K562 (cell line): ENCODE results near the gene LRRC25. TPM values are rescaled to one million over a fixed set of nuclear protein-coding genes. Genes with fewer than 3 reads are reported as not detected.

ENCODE experiments used
- ATF2 ChIP-seq: sonication (generic); formaldehyde crosslinking; IDR thresholded peaks from 2 replicates; pipeline ENCODE4 v1.8.1; 2022; ENCODE audit warnings: missing genetic modification reagents
- CGGBP1 ChIP-seq: fragments of 250-450 bp; sonication (Bioruptor Pico); IDR thresholded peaks from 2 replicates; pipeline ENCODE4 v1.9.0; 2021; ENCODE audit warnings: mild to moderate bottlenecking
- CREB3 ChIP-seq: fragments of 450-650 bp; conservative IDR thresholded peaks from 2 replicates; pipeline ENCODE4 v1.6.1; 2016; ENCODE audit warnings: missing genetic modification characterization, low read depth, mild to moderate bottlenecking, missing compliant biosample characterization, moderate library complexity
- ELF2 ChIP-seq: fragments of 250-450 bp; sonication (Bioruptor Pico); IDR thresholded peaks from 2 replicates; pipeline ENCODE4 v1.5.0; 2021; ENCODE audit warnings: mild to moderate bottlenecking
- GTF2E2 ChIP-seq: fragments of 200-800 bp; sonication (Bioruptor generic); IDR thresholded peaks from 2 replicates; pipeline ENCODE4 v1.6.1; 2016; ENCODE audit warnings: missing genetic modification characterization, missing compliant biosample characterization
- HMGN3 ChIP-seq: IDR thresholded peaks from 2 replicates; pipeline ENCODE4 v1.6.1; 2011; ENCODE audit warnings: borderline replicate concordance, low read depth, mild to moderate bottlenecking, mixed read lengths, low read length; ENCODE audit not compliant: insufficient read length; ENCODE audit errors: extremely low read depth
- HNRNPUL1 ChIP-seq: fragments of 200-400 bp; formaldehyde crosslinking; IDR thresholded peaks from 2 replicates; pipeline ENCODE4 v1.6.1; 2017; ENCODE audit warnings: low read length
- IRF1 ChIP-seq: sonication (generic); formaldehyde crosslinking; IDR thresholded peaks from 2 replicates; pipeline ENCODE4 v1.8.0; 2022; ENCODE audit warnings: missing genetic modification reagents, mild to moderate bottlenecking, borderline replicate concordance
- KLF13 ChIP-seq: fragments of 450-650 bp; IDR thresholded peaks from 2 replicates; pipeline ENCODE4 v1.6.1; 2016; ENCODE audit warnings: missing genetic modification characterization, low read depth, mild to moderate bottlenecking, missing compliant biosample characterization, moderate library complexity, borderline replicate concordance
- PHF8 ChIP-seq: fragments of 200-600 bp; sonication (generic); IDR thresholded peaks from 2 replicates; pipeline ENCODE4 v1.6.1; 2012; ENCODE audit warnings: mixed run types, mild to moderate bottlenecking, inconsistent platforms, low read length, moderate library complexity, borderline replicate concordance
- RNF219 ChIP-seq: fragments of 250-450 bp; sonication (Bioruptor Pico); IDR thresholded peaks from 2 replicates; pipeline ENCODE4 v1.5.0; 2022; ENCODE audit warnings: mild to moderate bottlenecking
- SETDB1 ChIP-seq: IDR thresholded peaks from one replicate; pipeline ENCODE4 v1.6.1; 2012; ENCODE audit warnings: low read length, control low read depth, inconsistent platforms
- TAF15 ChIP-seq: fragments of 200-400 bp; formaldehyde crosslinking; IDR thresholded peaks from 2 replicates; pipeline ENCODE4 v1.6.1; 2017; ENCODE audit warnings: mild to moderate bottlenecking, low read depth, low read length, moderate library complexity
- TFE3 ChIP-seq: fragments of 450-650 bp; formaldehyde crosslinking; IDR thresholded peaks from 2 replicates; pipeline ENCODE4 v1.4.0; 2020; ENCODE audit warnings: mild to moderate bottlenecking, mixed read lengths
- TRIM28 ChIP-seq: fragments of 450-650 bp; IDR thresholded peaks from 2 replicates; pipeline ENCODE4 v1.6.1; 2017
- ZC3H8 ChIP-seq: fragments of 450-650 bp; IDR thresholded peaks from 2 replicates; pipeline ENCODE4 v1.6.1; 2017
- ZNF184 ChIP-seq: sonication (generic); formaldehyde crosslinking; IDR thresholded peaks from 2 replicates; pipeline ENCODE4 v1.5.0; 2020; ENCODE audit warnings: missing genetic modification reagents
- ZNF277 ChIP-seq: fragments of 250-450 bp; sonication (Bioruptor Pico); IDR thresholded peaks from 2 replicates; pipeline ENCODE4 v1.8.0; 2022; ENCODE audit warnings: inconsistent platforms, mild to moderate bottlenecking, moderate library complexity, borderline replicate concordance
- polyA plus RNA-seq, 8 experiments: library from polyadenylated mRNA; depleted of rRNA in 4 of 8; stranded (reverse) in 5 of 8; unstranded in 3 of 8; fragments of >200 nt; fragmentation: Nextera tagmentation in 2 of 8; fragmentation: Illumina TruSeq in 1 of 8; extraction: Ambion mirVana in 2 of 8; extraction: Trizol in 1 of 8; gene quantifications; 2 replicates each; pipeline versions ENCODE4 v1.2.1 to v1.2.3, GENCODE V29; 2011 to 2014; ENCODE audit warnings: inconsistent platforms in 1 of 8, missing spikeins in 1 of 8
- total RNA-seq, 7 experiments: library from RNA; depleted of rRNA in 6 of 7; stranded (reverse); fragments of >200 nt in 6 of 7; fragmentation: Illumina TruSeq in 2 of 7; extraction: Trizol in 2 of 7; gene quantifications; 2 replicates each; pipeline versions ENCODE4 v1.2.1 to v1.2.3, GENCODE V29; 2011 to 2021; ENCODE audit warnings: low replicate concordance in 1 of 7

The LRRC25 gene
- total and polyA plus RNA-seq, 9 of the 15 experiments (the other 6 are each of a cell fraction or from before 2014, with no cell fraction given): 0.07 to 0.36 (median 0.10) TPM; not detected in 3

GRCh38 chr19:18437491-18438330, 40.3 kb upstream of the LRRC25 start, which contains the start of gene ISYNA1 (continued):
- TF ChIP-seq ZNF277 (CRISPR knock-in tag) (no peak), TFE3 (CRISPR knock-in tag) (no peak), TRIM28 (no peak), GTF2E2 (tag) (no peak), KLF13 (tag) (0 out of 2 replicates have a peak, but pooled peaks have one; percentile 23), IRF1 (CRISPR knock-in tag) (no peak), HNRNPUL1 (no peak), ZC3H8 (no peak), ZNF184 (CRISPR knock-in tag) (no peak), ATF2 (CRISPR knock-in tag) (no peak), ELF2 (CRISPR knock-in tag) (no peak), RNF219 (CRISPR knock-in tag) (no peak), SETDB1 (no peak), PHF8 (peak; percentile 42; the same call in 1 of the 2 replicates), HMGN3 (peak; percentile 57), CGGBP1 (no peak), CREB3 (tag) (no peak), TAF15 (no peak)
